OCI-LY1 (cell line): Measurements from ENCODE around the gene AGFG2.
"Not testable (repeated sequence)": the region's sequence is repeated elsewhere in the genome, so short reads cannot be mapped to it uniquely, and the experiment has no call there.

ENCODE experiments used
- H2AFZ ChIP-seq: fragments of 200-600 bp; sonication (generic), shearing (Covaris generic); 2 replicates; pipeline ENCODE4 v1.6.0; 2014; ENCODE audit warnings: antibody characterized with exemption, mild to moderate bottlenecking, low read length
- H3F3A ChIP-seq: fragments of 200-600 bp; sonication (generic), shearing (Covaris generic); 2 replicates; pipeline ENCODE4 v1.6.0; 2014; ENCODE audit warnings: mild to moderate bottlenecking, antibody characterized with exemption, low read length, moderate library complexity; ENCODE audit not compliant: insufficient read depth
- H3K27ac ChIP-seq: fragments of 200-600 bp; sonication (generic); 2 replicates; pipeline ENCODE4 v1.5.1; 2014; ENCODE audit warnings: low read length, mixed run types, mild to moderate bottlenecking, low read depth; ENCODE audit not compliant: poor library complexity, severe bottlenecking
- H3K27me3 ChIP-seq: fragments of 200-600 bp; sonication (generic); 2 replicates; pipeline ENCODE4 v1.6.0; 2014; ENCODE audit warnings: antibody characterized with exemption, mild to moderate bottlenecking, low read length, moderate library complexity; ENCODE audit not compliant: insufficient read depth
- H3K36me3 ChIP-seq: fragments of 200-600 bp; sonication (generic); 2 replicates; pipeline ENCODE4 v1.6.1; 2014; ENCODE audit warnings: mild to moderate bottlenecking, antibody characterized with exemption, low read length, moderate library complexity, mixed read lengths; ENCODE audit not compliant: insufficient read depth
- H3K4me1 ChIP-seq: fragments of 200-600 bp; sonication (generic); 2 replicates; pipeline ENCODE4 v1.5.1; 2014; ENCODE audit warnings: mild to moderate bottlenecking, low read length, moderate library complexity; ENCODE audit not compliant: insufficient read depth, severe bottlenecking
- H3K4me2 ChIP-seq: fragments of 200-600 bp; sonication (generic), shearing (Covaris generic); 2 replicates; pipeline ENCODE4 v1.6.1; 2014; ENCODE audit warnings: low read length
- H3K4me3 ChIP-seq: fragments of 200-600 bp; sonication (generic); 2 replicates; pipeline ENCODE4 v1.5.1; 2014; ENCODE audit warnings: low read length, low read depth, mild to moderate bottlenecking, mixed read lengths; ENCODE audit not compliant: poor library complexity, severe bottlenecking
- H3K79me2 ChIP-seq: fragments of 200-600 bp; shearing (Covaris generic); 2 replicates; pipeline ENCODE4 v1.6.1; 2016; ENCODE audit warnings: mixed run types, low read length, mixed read lengths; ENCODE audit not compliant: insufficient read depth
- H3K9ac ChIP-seq: fragments of 200-600 bp; sonication (generic), shearing (Covaris generic); 2 replicates; pipeline ENCODE4 v1.6.1; 2014; ENCODE audit warnings: mild to moderate bottlenecking, low read length, mixed read lengths
- H3K9me2 ChIP-seq: fragments of 200-600 bp; sonication (generic), shearing (Covaris generic); 2 replicates; pipeline ENCODE4 v1.6.1; 2014; ENCODE audit warnings: low read depth, mild to moderate bottlenecking, low read length, mixed read lengths
- H3K9me3 ChIP-seq: fragments of 200-600 bp; shearing (Covaris generic); 2 replicates; pipeline ENCODE4 v1.6.1; 2014; ENCODE audit warnings: low read length, mixed read lengths
- H4K20me1 ChIP-seq: fragments of 200-600 bp; sonication (generic), shearing (Covaris generic); 2 replicates; pipeline ENCODE4 v1.6.0; 2016; ENCODE audit warnings: mild to moderate bottlenecking, low read length; ENCODE audit not compliant: insufficient read depth
- CTCF ChIP-seq: fragments of 200-600 bp; sonication (generic), shearing (Covaris generic); IDR thresholded peaks from 2 replicates; pipeline ENCODE4 v1.5.1; 2017; ENCODE audit warnings: mild to moderate bottlenecking, antibody characterized with exemption, low read length, moderate library complexity, mixed read lengths
- EZH2 ChIP-seq: fragments of 200-600 bp; sonication (generic), shearing (Covaris generic); IDR thresholded peaks from 2 replicates; pipeline ENCODE4 v1.8.0; 2017; ENCODE audit warnings: borderline replicate concordance, mixed run types, mild to moderate bottlenecking, antibody characterized with exemption, low read length, moderate library complexity, mixed read lengths

Gene AGFG2

GRCh38 chr7:100523192-100523591 is 15.8 kb upstream of the AGFG2 start:
- not testable (repeated sequence) for H3K36me3 ChIP-seq, H3K9me2 ChIP-seq, H4K20me1 ChIP-seq, H3K79me2 ChIP-seq, H3F3A ChIP-seq, H3K4me3 ChIP-seq, H3K9ac ChIP-seq, H3K4me1 ChIP-seq, H3K27me3 ChIP-seq, H2AFZ ChIP-seq, H3K4me2 ChIP-seq, H3K27ac ChIP-seq, H3K9me3 ChIP-seq

- not testable (repeated sequence) for H3K4me2 ChIP-seq, H3K4me1 ChIP-seq, H3K9ac ChIP-seq, H3K9me2 ChIP-seq, H3K27ac ChIP-seq, H3F3A ChIP-seq, H3K36me3 ChIP-seq, H3K4me3 ChIP-seq, H2AFZ ChIP-seq, H3K79me2 ChIP-seq, H3K9me3 ChIP-seq, H4K20me1 ChIP-seq
- peaks cover 19% of the 10 kb centered on the region; the same call in 1 of the 2 replicates for H3K27me3 ChIP-seq
These were observed 10.7 kb upstream of the AGFG2 start for GRCh38 chr7:100528108-100528866.

GRCh38 chr7:100532165-100533022 is 6.6 kb upstream of the AGFG2 start:
- Histone ChIP-seq H3K4me2 (no peak overlapping the region), H3K4me1 (no peaks in the 10 kb centered on the region), H3K27ac (no peak overlapping the region), H4K20me1 (no peaks in the 10 kb centered on the region), H3K9me2 (no peaks in the 10 kb centered on the region), H3K27me3 (peaks cover 13% of the 10 kb centered on the region; the same call in 1 of the 2 replicates), H3K9ac (no peak overlapping the region), H3F3A (no peaks in the 10 kb centered on the region), H3K36me3 (no peaks in the 10 kb centered on the region), H3K9me3 (no peaks in the 10 kb centered on the region), H3K4me3 (no peak overlapping the region), H2AFZ (no peak overlapping the region), H3K79me2 (no peaks in the 10 kb centered on the region)
- no peak for TF ChIP-seq CTCF
- TF ChIP-seq EZH2 = no peak

GRCh38 chr7:100535982-100536381 is 3.0 kb upstream of the AGFG2 start:
- not testable (repeated sequence) for H3K27ac ChIP-seq, H3K9ac ChIP-seq
- H3K4me1 ChIP-seq = peaks cover 15% of the 10 kb centered on the region

GRCh38 chr7:100536695-100537094 is 2.3 kb upstream of the AGFG2 start:
- not testable (repeated sequence) for H3K27ac ChIP-seq, H3K4me3 ChIP-seq, H3K9ac ChIP-seq, H3K4me2 ChIP-seq, H3K9me3 ChIP-seq, H3F3A ChIP-seq, H2AFZ ChIP-seq, H3K27me3 ChIP-seq, H3K9me2 ChIP-seq, H4K20me1 ChIP-seq, H3K36me3 ChIP-seq, H3K79me2 ChIP-seq
- H3K4me1 ChIP-seq = peaks cover 15% of the 10 kb centered on the region

More at GRCh38 chr7:100535982-100536381, 3.0 kb upstream of the AGFG2 start:
- not testable (repeated sequence) for H3K79me2 ChIP-seq, H3K36me3 ChIP-seq, H4K20me1 ChIP-seq, H2AFZ ChIP-seq, H3F3A ChIP-seq, H3K9me2 ChIP-seq, H3K9me3 ChIP-seq, H3K27me3 ChIP-seq, H3K4me3 ChIP-seq, H3K4me2 ChIP-seq
